SK-N-SH (cell line): ENCODE data around the gene NOPCHAP1. TPM values are rescaled to one million over a fixed set of nuclear protein-coding genes. Genes with fewer than 3 reads are reported as not detected.
A peak's percentile ranks its signal among the peaks of the same experiment; 100 is the strongest.

ENCODE experiments used
- CTCF ChIA-PET: fragments of 300-600, 350-600 bp; formaldehyde crosslinking; extraction: SDS; loops from one replicate; lab custom pipeline; 2021; lab: Yijun Ruan, JAX
- POLR2A ChIA-PET: fragments of 350-600 bp; sonication (Branson Sonifier 250); formaldehyde crosslinking; extraction: SDS; loops from one replicate; lab custom pipeline; 2020; ENCODE audit warnings: antibody characterized with exemption, inconsistent platforms; lab: Yijun Ruan, JAX
- DNase-seq: peaks from one replicate; pipeline ENCODE4 v3.0.0; 2012
- H2AFZ ChIP-seq: fragments of 200-600 bp; sonication (generic); 2 replicates; pipeline ENCODE4 v1.8.1; 2016; ENCODE audit warnings: antibody characterized with exemption, mild to moderate bottlenecking, low read depth
- H3F3A ChIP-seq: fragments of 200-600 bp; sonication (generic); replicated peaks from 2 replicates; pipeline ENCODE3; 2016; ENCODE audit warnings: antibody characterized with exemption, mild to moderate bottlenecking; ENCODE audit not compliant: insufficient read depth
- H3K27ac ChIP-seq, 2 experiments: fragments of 200-500 bp in 1 of 2; fragments of 200-600 bp in 1 of 2; sonication (Bioruptor generic) in 1 of 2; sonication (generic), shearing (Covaris generic) in 1 of 2; 2 replicates each; pipeline versions ENCODE4 v1.5.1 to v1.6.1; 2014 to 2016; ENCODE audit warnings: low read depth in 2 of 2, inconsistent platforms in 1 of 2, low read length in 1 of 2, mild to moderate bottlenecking in 1 of 2, mixed read lengths in 1 of 2
- H3K27me3 ChIP-seq: fragments of 200-600 bp; sonication (generic), shearing (Covaris generic); 2 replicates; pipeline ENCODE4 v1.6.1; 2016; ENCODE audit warnings: mixed run types; ENCODE audit not compliant: insufficient read depth
- H3K36me3 ChIP-seq, 2 experiments: fragments of 200-500 bp in 1 of 2; fragments of 200-600 bp in 1 of 2; sonication (Bioruptor generic) in 1 of 2; sonication (generic) in 1 of 2; replicated peaks in 1 of 2; 2 replicates each; pipeline versions ENCODE3 to v1.5.1; 2014 to 2016; ENCODE audit warnings: low read length in 1 of 2, mild to moderate bottlenecking in 1 of 2; ENCODE audit not compliant: insufficient read depth in 2 of 2, control insufficient read depth in 1 of 2
- H3K4me1 ChIP-seq, 2 experiments: fragments of 200-500 bp in 1 of 2; fragments of 200-600 bp in 1 of 2; sonication (Bioruptor generic) in 1 of 2; sonication (generic), shearing (Covaris generic) in 1 of 2; 2 replicates each; pipeline versions ENCODE4 v1.5.1 to v1.6.1; 2014 to 2016; ENCODE audit warnings: low read depth in 1 of 2, low read length in 1 of 2, mixed run types in 1 of 2; ENCODE audit not compliant: insufficient read depth in 2 of 2, control insufficient read depth in 1 of 2
- H3K4me2 ChIP-seq: fragments of 200-600 bp; sonication (generic), shearing (Covaris generic); 2 replicates; pipeline ENCODE4 v1.6.1; 2017; ENCODE audit warnings: mixed run types
- H3K4me3 ChIP-seq, 2 experiments: fragments of 200-500 bp in 1 of 2; fragments of 200-600 bp in 1 of 2; sonication (Bioruptor generic) in 1 of 2; sonication (generic), shearing (Covaris generic) in 1 of 2; 2 replicates each; pipeline versions ENCODE4 v1.5.1 to v1.8.1; 2014 to 2016; ENCODE audit warnings: low read depth in 2 of 2, inconsistent platforms in 1 of 2, low read length in 1 of 2, mild to moderate bottlenecking in 1 of 2, mixed read lengths in 1 of 2, moderate library complexity in 1 of 2
- H3K79me2 ChIP-seq: fragments of 200-600 bp; sonication (generic); 2 replicates; pipeline ENCODE4 v1.8.1; 2017; ENCODE audit warnings: mild to moderate bottlenecking; ENCODE audit not compliant: insufficient read depth
- H3K9ac ChIP-seq: fragments of 200-600 bp; sonication (generic); 2 replicates; pipeline ENCODE4 v1.6.1; 2017; ENCODE audit warnings: mixed run types
- H3K9me2 ChIP-seq: fragments of 200-600 bp; sonication (generic); 2 replicates; pipeline ENCODE4 v1.6.1; 2017; ENCODE audit warnings: mixed run types
- H3K9me3 ChIP-seq: fragments of 200-600 bp; sonication (generic); 2 replicates; pipeline ENCODE4 v1.6.1; 2017; ENCODE audit warnings: mixed run types, mild to moderate bottlenecking, moderate library complexity
- H4K20me1 ChIP-seq: fragments of 200-600 bp; sonication (generic); 2 replicates; pipeline ENCODE4 v1.6.1; 2017; ENCODE audit warnings: mild to moderate bottlenecking, mixed run types; ENCODE audit not compliant: insufficient read depth
- ELF1 ChIP-seq: IDR thresholded peaks from 2 replicates; pipeline ENCODE4 v1.4.0; 2012
- EP300 ChIP-seq, 2 experiments: IDR thresholded peaks; 2 replicates each; pipeline versions ENCODE4 v1.4.0 to v1.6.1; 2012; ENCODE audit warnings: borderline replicate concordance in 1 of 2, low read depth in 1 of 2, low read length in 1 of 2
- EZH2phosphoT487 ChIP-seq: fragments of 200-600 bp; sonication (generic); IDR thresholded peaks from 2 replicates; pipeline ENCODE4 v1.6.1; 2017; ENCODE audit warnings: low read depth, mixed run types, mild to moderate bottlenecking, antibody characterized with exemption, moderate library complexity, borderline replicate concordance
- FOSL2 ChIP-seq: IDR thresholded peaks from 2 replicates; pipeline ENCODE4 v1.4.0; 2012; ENCODE audit warnings: low read depth, mild to moderate bottlenecking, moderate library complexity, borderline replicate concordance
- GABPA ChIP-seq: IDR thresholded peaks from 2 replicates; pipeline ENCODE4 v1.4.0; 2012; ENCODE audit warnings: low read depth, mild to moderate bottlenecking
- GATA2 ChIP-seq: sonication (generic); formaldehyde crosslinking; IDR thresholded peaks from 2 replicates; pipeline ENCODE4 v1.5.0; 2020; ENCODE audit warnings: mild to moderate bottlenecking, missing genetic modification reagents
- JUND ChIP-seq: IDR thresholded peaks from 2 replicates; pipeline ENCODE4 v1.4.0; 2012
- NFIC ChIP-seq: IDR thresholded peaks from 2 replicates; pipeline ENCODE4 v1.4.0; 2012; ENCODE audit warnings: borderline replicate concordance
- POLR2AphosphoS5 ChIP-seq: IDR thresholded peaks from 2 replicates; pipeline ENCODE4 v1.6.1; 2012; ENCODE audit warnings: low read depth, low read length
- RXRA ChIP-seq: IDR thresholded peaks from 2 replicates; pipeline ENCODE4 v1.4.0; 2012; ENCODE audit warnings: low read depth, mild to moderate bottlenecking, borderline replicate concordance
- TCF12 ChIP-seq: IDR thresholded peaks from 2 replicates; pipeline ENCODE4 v1.4.0; 2012
- TEAD4 ChIP-seq: IDR thresholded peaks from 2 replicates; pipeline ENCODE4 v1.4.0; 2012; ENCODE audit warnings: mild to moderate bottlenecking, borderline replicate concordance; ENCODE audit not compliant: insufficient read depth
- YY1 ChIP-seq: IDR thresholded peaks from 2 replicates; pipeline ENCODE4 v1.4.0; 2012; ENCODE audit warnings: low read depth, mild to moderate bottlenecking
- WGBS: methylation state at CpG from one replicate; pipeline ENCODE4 v1.1.6; 2017; ENCODE audit warnings: low lambda C conversion rate; 5-methylcytosine and 5-hydroxymethylcytosine counted together
- polyA plus RNA-seq, 3 experiments: library from polyadenylated mRNA; depleted of rRNA; stranded (reverse); fragments of >200 nt; gene quantifications; 2 replicates each; pipeline ENCODE4 v1.2.3, GENCODE V29; 2012
- TF ChIP-seq, protein P1 (sequence below): IDR thresholded peaks from 2 replicates; pipeline ENCODE4 v1.4.0; 2012; ENCODE audit warnings: low read depth
- TF ChIP-seq, protein P2 (sequence below): fragments of 150-350 bp; IDR thresholded peaks from 2 replicates; pipeline ENCODE4 v1.6.1; 2016; ENCODE audit warnings: mild to moderate bottlenecking, low read depth, low read length

The NOPCHAP1 gene
- polyA plus RNA-seq, 1 of the 3 experiments (the other 2 are of a cell fraction): 17.3 TPM

DNA sequence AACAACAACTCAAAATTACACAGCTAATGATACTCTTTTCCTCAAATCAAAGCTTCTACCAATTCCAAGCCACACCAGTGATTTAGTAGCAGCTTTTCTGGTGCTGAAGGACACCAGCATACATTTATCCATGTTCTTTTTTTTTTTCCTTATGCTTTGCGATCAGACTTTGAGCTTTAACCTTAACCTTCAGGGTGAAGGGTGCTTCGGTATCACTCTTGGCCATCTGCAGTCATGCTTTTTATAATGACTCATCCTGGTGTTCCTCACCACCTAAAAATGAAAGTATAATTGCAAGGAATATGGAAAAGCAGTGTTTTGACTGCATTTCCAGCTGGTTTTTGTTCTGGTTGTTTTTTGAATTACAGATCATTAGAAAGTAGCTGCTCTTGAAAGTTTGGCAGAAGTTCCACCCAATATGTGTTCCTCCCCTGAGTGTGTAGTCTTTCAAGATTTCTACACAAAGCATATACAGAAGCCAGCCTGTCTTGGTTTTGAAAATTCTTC, 26.7 kb upstream of the NOPCHAP1 start:
- H3K9me2 ChIP-seq: no peaks in the 10 kb centered on the region
- H3K9ac ChIP-seq: peak overlapping the region; percentile 77; the same call in 1 of the 2 replicates
- ChIA-PET POLR2A (interaction anchor here (1.3 kb wide), 1 partner anchor 26 kb away, joined by 3 read pairs; no protein-coding TSS in a partner anchor), CTCF (interaction anchor here (1.8 to 2.5 kb wide), 3 partner anchors 10 to 578 kb away, joined by 6 to 20 read pairs (median 8); no protein-coding TSS in a partner anchor)
- 32% methylated on average over 2 of the region's 2 CpGs for WGBS
- H3K4me1 ChIP-seq: peaks cover 6 to 17% of the 10 kb centered on the region in 2 experiments; a peak in 3 of 4 replicates
- no peak for DNase-seq
- H3F3A ChIP-seq: peaks cover 21% of the 10 kb centered on the region
- H2AFZ ChIP-seq: peak overlapping the region; percentile 61
- H3K36me3 ChIP-seq: no peaks in the 10 kb centered on the region
- H3K4me3 ChIP-seq: peak overlapping the region in 1 of 2 experiments; percentile 20; a peak in 1 of 4 replicates
- H3K27ac ChIP-seq: peak overlapping the region; percentile 58 to 88; a peak in 3 of 4 replicates
- TF ChIP-seq JUND (peak; percentile 89), FOSL2 (peak; percentile 92), TCF12 (peak; percentile 82), POLR2AphosphoS5 (no peak), NFIC (peak; percentile 85), ELF1 (no peak), TEAD4 (no peak; the same call in 1 of the 2 replicates), RXRA (peak; percentile 89; the same call in 1 of the 2 replicates), GABPA (no peak), EP300 (IDR thresholded peaks at IDR 0.05; ENCODE audit: borderline replicate concordance in 1 of 2, low read depth in 1 of 2, low read length in 1 of 2) (peak in 1 of 2 experiments; percentile 50; a peak in 1 of 4 replicates), GATA2 (no peak), YY1 (no peak)
- TF ChIP-seq, protein P1, sequence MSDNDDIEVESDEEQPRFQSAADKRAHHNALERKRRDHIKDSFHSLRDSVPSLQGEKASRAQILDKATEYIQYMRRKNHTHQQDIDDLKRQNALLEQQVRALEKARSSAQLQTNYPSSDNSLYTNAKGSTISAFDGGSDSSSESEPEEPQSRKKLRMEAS: peak; percentile 71
- TF ChIP-seq, protein P2, sequence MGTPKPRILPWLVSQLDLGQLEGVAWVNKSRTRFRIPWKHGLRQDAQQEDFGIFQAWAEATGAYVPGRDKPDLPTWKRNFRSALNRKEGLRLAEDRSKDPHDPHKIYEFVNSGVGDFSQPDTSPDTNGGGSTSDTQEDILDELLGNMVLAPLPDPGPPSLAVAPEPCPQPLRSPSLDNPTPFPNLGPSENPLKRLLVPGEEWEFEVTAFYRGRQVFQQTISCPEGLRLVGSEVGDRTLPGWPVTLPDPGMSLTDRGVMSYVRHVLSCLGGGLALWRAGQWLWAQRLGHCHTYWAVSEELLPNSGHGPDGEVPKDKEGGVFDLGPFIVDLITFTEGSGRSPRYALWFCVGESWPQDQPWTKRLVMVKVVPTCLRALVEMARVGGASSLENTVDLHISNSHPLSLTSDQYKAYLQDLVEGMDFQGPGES: no peak
- peak overlapping the region; percentile 67 for H3K4me2 ChIP-seq
- no peaks in the 10 kb centered on the region for H3K27me3 ChIP-seq
- H4K20me1 ChIP-seq: no peaks in the 10 kb centered on the region
- H3K9me3 ChIP-seq: no peaks in the 10 kb centered on the region
- H3K79me2 ChIP-seq: peaks cover 5% of the 10 kb centered on the region; the same call in 1 of the 2 replicates

DNA sequence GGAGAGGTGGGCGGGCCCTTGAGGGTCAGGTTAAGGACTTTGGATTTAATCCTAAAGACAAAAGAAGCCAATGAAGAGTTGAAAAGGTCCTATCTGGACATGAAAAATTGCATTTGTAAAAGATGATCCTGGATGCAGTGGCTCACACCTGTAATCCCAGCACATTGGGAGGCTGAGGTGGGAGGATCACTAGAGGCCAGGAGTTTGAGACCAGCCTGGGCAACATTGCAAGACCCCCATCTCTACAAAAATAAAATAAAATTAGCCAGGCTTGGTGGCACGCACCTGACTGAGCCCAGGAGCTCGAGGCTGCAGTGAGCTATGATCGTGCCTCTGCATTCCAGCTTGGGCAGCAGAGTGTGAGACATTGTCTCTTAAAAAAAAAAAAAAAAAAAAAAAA, 25.7 kb upstream of the NOPCHAP1 start:
- no peak for DNase-seq
- H3K27ac ChIP-seq: no peak overlapping the region; a peak in 1 of 4 replicates
- no peaks in the 10 kb centered on the region for H3K36me3 ChIP-seq
- no peak for TF ChIP-seq TEAD4
- TF ChIP-seq, protein P2: no peak
- TF ChIP-seq EZH2phosphoT487: no peak
- H3K9me3 ChIP-seq: no peaks in the 10 kb centered on the region
- no peak overlapping the region for H2AFZ ChIP-seq
- H4K20me1 ChIP-seq: no peaks in the 10 kb centered on the region
- ChIA-PET POLR2A (no interaction called here), CTCF (no interaction called here)
- peaks cover 21% of the 10 kb centered on the region for H3F3A ChIP-seq
- no peak overlapping the region for H3K9ac ChIP-seq
- H3K4me1 ChIP-seq: peaks cover 6 to 17% of the 10 kb centered on the region in 2 experiments; a peak in 3 of 4 replicates
- WGBS: 95% methylated on average over 4 of the region's 4 CpGs
- H3K27me3 ChIP-seq: no peaks in the 10 kb centered on the region
- no peak overlapping the region for H3K4me3 ChIP-seq
- H3K9me2 ChIP-seq: no peaks in the 10 kb centered on the region
- H3K79me2 ChIP-seq: peaks cover 5% of the 10 kb centered on the region; the same call in 1 of the 2 replicates
- no peak overlapping the region; the same call in 1 of the 2 replicates for H3K4me2 ChIP-seq
